GM12891 (cell line): ENCODE results near the gene CGB2.

Source experiments
- PAX5 ChIP-seq: IDR thresholded peaks from 2 replicates; pipeline ENCODE4 v1.6.1; 2011; ENCODE audit warnings: low read length, moderate library complexity, mild to moderate bottlenecking; ENCODE audit not compliant: insufficient read depth, severe bottlenecking
- POLR2A ChIP-seq: IDR thresholded peaks from 2 replicates; pipeline ENCODE4 v1.6.1; 2011; ENCODE audit warnings: low read depth, low read length, control low read depth
- POLR2AphosphoS5 ChIP-seq: IDR thresholded peaks from 2 replicates; pipeline ENCODE4 v1.6.1; 2011; ENCODE audit warnings: low read depth, low read length, control low read depth
- POU2F2 ChIP-seq: IDR thresholded peaks from 2 replicates; pipeline ENCODE4 v1.6.1; 2011; ENCODE audit warnings: low read depth, mild to moderate bottlenecking, control low read depth, low read length, moderate library complexity
- SPI1 ChIP-seq: IDR thresholded peaks from 2 replicates; pipeline ENCODE4 v1.6.1; 2011; ENCODE audit warnings: low read depth, low read length, control low read depth
- TAF1 ChIP-seq: IDR thresholded peaks from 2 replicates; pipeline ENCODE4 v1.6.1; 2011; ENCODE audit warnings: low read depth, low read length, control low read depth

- no peak for TF ChIP-seq POLR2A
- TF ChIP-seq POU2F2 = no peak
- no peak for TF ChIP-seq POLR2AphosphoS5
- TF ChIP-seq TAF1 = no peak
- TF ChIP-seq SPI1 = no peak
- TF ChIP-seq PAX5 = no peak
Observed at GRCh38 chr19:48987323-48987722, 44.4 kb upstream of the CGB2 start.
